GM23248 (cell line): Measurements from ENCODE around the gene PRXL2A. TPM values are rescaled to one million over a fixed set of nuclear protein-coding genes. Genes with fewer than 3 reads are reported as not detected.

Experiments
- DNase-seq: peaks from one replicate; pipeline ENCODE4 v3.0.0-alpha.2; 2015
- H2AFZ ChIP-seq: fragments of 200-600 bp; sonication (generic); 2 replicates; pipeline ENCODE4 v1.6.1; 2016; ENCODE audit warnings: antibody characterized with exemption
- H3F3A ChIP-seq: fragments of 200-600 bp; sonication (generic); 2 replicates; pipeline ENCODE4 v1.6.1; 2016; ENCODE audit warnings: mild to moderate bottlenecking, antibody characterized with exemption, mixed run types; ENCODE audit not compliant: insufficient read depth
- H3K27ac ChIP-seq: fragments of 200-600 bp; sonication (generic); 2 replicates; pipeline ENCODE4 v1.5.1; 2016; ENCODE audit warnings: mild to moderate bottlenecking
- H3K27me3 ChIP-seq: fragments of 200-600 bp; sonication (generic); replicated peaks from 2 replicates; pipeline ENCODE4 v1.6.1; 2016; ENCODE audit warnings: mild to moderate bottlenecking; ENCODE audit not compliant: insufficient read depth
- H3K36me3 ChIP-seq: fragments of 200-600 bp; sonication (generic); 2 replicates; pipeline ENCODE4 v1.6.1; 2016; ENCODE audit warnings: low read depth, mild to moderate bottlenecking
- H3K4me1 ChIP-seq: fragments of 200-600 bp; sonication (generic); 2 replicates; pipeline ENCODE4 v1.6.1; 2016; ENCODE audit warnings: mild to moderate bottlenecking; ENCODE audit not compliant: insufficient read depth
- H3K4me2 ChIP-seq: fragments of 200-600 bp; sonication (generic); one replicate; pipeline ENCODE4 v1.6.1; 2016; ENCODE audit warnings: mild to moderate bottlenecking; ENCODE audit not compliant: unreplicated experiment
- H3K4me3 ChIP-seq: fragments of 200-600 bp; sonication (generic); 2 replicates; pipeline ENCODE4 v1.5.1; 2016; ENCODE audit warnings: mild to moderate bottlenecking
- H3K79me2 ChIP-seq: fragments of 200-600 bp; sonication (generic); 2 replicates; pipeline ENCODE4 v1.6.1; 2016; ENCODE audit warnings: mild to moderate bottlenecking; ENCODE audit not compliant: insufficient read depth
- H3K9ac ChIP-seq: fragments of 200-600 bp; sonication (generic); 2 replicates; pipeline ENCODE4 v1.6.1; 2016; ENCODE audit warnings: mild to moderate bottlenecking
- H3K9me2 ChIP-seq: fragments of 200-600 bp; sonication (generic); 2 replicates; pipeline ENCODE4 v1.6.1; 2016; ENCODE audit warnings: mixed run types, mild to moderate bottlenecking, moderate library complexity; ENCODE audit not compliant: insufficient read depth
- H3K9me3 ChIP-seq: fragments of 200-600 bp; sonication (generic); one replicate; pipeline ENCODE4 v1.6.1; 2017; ENCODE audit warnings: low read depth
- H4K20me1 ChIP-seq: fragments of 200-600 bp; sonication (generic); 2 replicates; pipeline ENCODE4 v1.6.0; 2016; ENCODE audit not compliant: insufficient read depth
- EZH2 ChIP-seq: fragments of 200-600 bp; sonication (generic); IDR thresholded peaks from 2 replicates; pipeline ENCODE4 v1.6.1; 2018; ENCODE audit warnings: antibody characterized with exemption, mild to moderate bottlenecking; ENCODE audit not compliant: insufficient read depth, poor library complexity, severe bottlenecking
- EZH2phosphoT487 ChIP-seq: fragments of 200-600 bp; sonication (generic); IDR thresholded peaks from 2 replicates; pipeline ENCODE4 v1.6.1; 2018; ENCODE audit warnings: antibody characterized with exemption, moderate library complexity, mild to moderate bottlenecking, low read depth; ENCODE audit not compliant: insufficient read depth
- WGBS, 2 experiments: methylation state at CpG; one replicate each; pipeline ENCODE4 v1.1.6; 2015 to 2017; ENCODE audit warnings: low lambda C conversion rate in 2 of 2, low coverage in 1 of 2; ENCODE audit errors: missing lambda C conversion rate in 2 of 2; 5-methylcytosine and 5-hydroxymethylcytosine counted together
- in situ Hi-C: fragments of 300-500 bp; cut with MboI; formaldehyde crosslinking; loops from 2 replicates; pipeline ENCODE4 v1.15.0; 2020
- polyA plus RNA-seq: library from polyadenylated mRNA; unstranded; fragments of >200 nt; fragmentation: Nextera tagmentation; extraction: Ambion mirVana; gene quantifications from 2 replicates; pipeline ENCODE4 v1.2.1, GENCODE V29; 2016
- total RNA-seq: library from RNA; depleted of rRNA; stranded (reverse); fragments of >200 nt; shearing (Covaris generic); gene quantifications from 2 replicates; pipeline ENCODE4 v1.2.3, GENCODE V29; 2014

PRXL2A gene
- total and polyA plus RNA-seq, 2 experiments from 2014 or later, result 0.15 TPM; not detected in 1

DNA sequence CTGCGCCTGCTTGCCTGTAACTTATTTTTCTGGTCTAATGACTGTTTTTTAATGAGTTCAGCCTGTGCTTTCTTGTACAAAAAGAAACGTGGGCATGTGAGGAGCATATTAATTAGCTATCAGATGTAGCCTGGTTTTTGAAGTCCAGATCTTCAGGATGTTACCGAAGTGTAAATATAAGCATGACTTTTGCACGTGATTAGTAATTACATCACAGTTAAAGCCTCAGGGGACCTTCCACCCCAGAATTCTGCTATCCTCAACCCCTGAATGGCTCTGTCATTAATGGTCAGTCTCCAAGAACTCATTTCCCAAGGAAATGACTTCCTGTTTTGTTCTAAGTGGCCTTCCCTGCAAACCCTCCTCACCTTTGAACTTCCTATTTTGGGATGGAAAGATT lies 2.1 kb upstream of the PRXL2A start:
- no peaks in the 10 kb centered on the region for H3F3A ChIP-seq
- H3K36me3 ChIP-seq, result no peaks in the 10 kb centered on the region
- H3K27me3 ChIP-seq, result peaks cover 32% of the 10 kb centered on the region
- TF ChIP-seq EZH2 (no peak), EZH2phosphoT487 (no peak)
- no peaks in the 10 kb centered on the region for H3K9me3 ChIP-seq
- H3K4me2 ChIP-seq, result no peak overlapping the region
- H3K4me1 ChIP-seq, result no peaks in the 10 kb centered on the region
- WGBS, 2 experiments, result 0 to 1% methylated on average over 4 of the region's 4 CpGs
- no peak overlapping the region for H3K27ac ChIP-seq
- no peak overlapping the region for H3K9ac ChIP-seq
- no peaks in the 10 kb centered on the region for H3K79me2 ChIP-seq
- in situ Hi-C loops, result no loop called here
- DNase-seq, result no peak
- H3K9me2 ChIP-seq, result no peaks in the 10 kb centered on the region
- H2AFZ ChIP-seq, result no peak overlapping the region
- no peak overlapping the region for H3K4me3 ChIP-seq
- H4K20me1 ChIP-seq, result no peaks in the 10 kb centered on the region

GRCh38 chr10:80407812-80408241 lies 524 bp upstream of the PRXL2A start:
- no peaks in the 10 kb centered on the region for H3K4me1 ChIP-seq
- no peak overlapping the region for H3K27ac ChIP-seq
- H3F3A ChIP-seq, result no peaks in the 10 kb centered on the region
- no peak overlapping the region for H3K9ac ChIP-seq
- peak; percentile 9 for DNase-seq
- no peaks in the 10 kb centered on the region for H4K20me1 ChIP-seq
- WGBS, 2 experiments, result 39 to 43% methylated on average over 16 of the region's 16 CpGs
- no peaks in the 10 kb centered on the region for H3K9me2 ChIP-seq
- in situ Hi-C loops, result no loop called here
- no peaks in the 10 kb centered on the region for H3K36me3 ChIP-seq
- H2AFZ ChIP-seq, result peak overlapping the region; percentile 41; the same call in 1 of the 2 replicates
- H3K4me3 ChIP-seq, result peak overlapping the region; percentile 44; the same call in 1 of the 2 replicates
- no peak for TF ChIP-seq EZH2phosphoT487
- peak; percentile 18 for TF ChIP-seq EZH2
- no peaks in the 10 kb centered on the region for H3K79me2 ChIP-seq
- H3K4me2 ChIP-seq, result no peak overlapping the region
- H3K27me3 ChIP-seq, result peaks cover 32% of the 10 kb centered on the region
- no peaks in the 10 kb centered on the region for H3K9me3 ChIP-seq

DNA sequence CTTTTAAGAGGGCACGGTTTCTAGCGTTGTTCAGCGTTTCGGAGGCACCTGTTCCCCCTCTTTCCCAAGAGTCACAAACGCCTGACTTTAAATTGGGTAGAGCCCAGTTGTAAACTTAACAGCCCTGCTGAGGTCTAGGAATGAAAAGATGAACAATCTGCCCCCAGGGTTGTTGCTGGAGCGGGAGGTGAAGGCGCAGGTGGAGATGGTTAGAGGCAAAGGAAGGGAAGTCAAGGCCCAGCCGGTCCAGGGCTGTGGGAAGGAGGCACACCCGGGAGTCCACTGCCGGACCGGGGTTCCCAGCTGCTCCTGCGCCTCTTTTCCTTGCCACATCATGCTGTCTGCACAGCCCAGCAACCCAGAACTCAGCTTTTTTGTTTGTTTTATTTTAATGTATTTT lies 770 bp downstream of the PRXL2A start:
- 33 to 39% methylated on average over 12 of the region's 12 CpGs for WGBS, 2 experiments
- no peak overlapping the region for H2AFZ ChIP-seq
- in situ Hi-C loops, result no loop called here
- no peak overlapping the region for H3K27ac ChIP-seq
- no peaks in the 10 kb centered on the region for H3K9me3 ChIP-seq
- TF ChIP-seq EZH2phosphoT487 (no peak), EZH2 (no peak)
- no peaks in the 10 kb centered on the region for H3K9me2 ChIP-seq
- no peaks in the 10 kb centered on the region for H3K36me3 ChIP-seq
- H3K4me1 ChIP-seq, result no peaks in the 10 kb centered on the region
- H3K4me2 ChIP-seq, result no peak overlapping the region
- H3K27me3 ChIP-seq, result peaks cover 32% of the 10 kb centered on the region
- no peaks in the 10 kb centered on the region for H3F3A ChIP-seq
- H3K9ac ChIP-seq, result no peak overlapping the region
- H3K4me3 ChIP-seq, result no peak overlapping the region
- H4K20me1 ChIP-seq, result no peaks in the 10 kb centered on the region
- H3K79me2 ChIP-seq, result no peaks in the 10 kb centered on the region
- no peak for DNase-seq

DNA sequence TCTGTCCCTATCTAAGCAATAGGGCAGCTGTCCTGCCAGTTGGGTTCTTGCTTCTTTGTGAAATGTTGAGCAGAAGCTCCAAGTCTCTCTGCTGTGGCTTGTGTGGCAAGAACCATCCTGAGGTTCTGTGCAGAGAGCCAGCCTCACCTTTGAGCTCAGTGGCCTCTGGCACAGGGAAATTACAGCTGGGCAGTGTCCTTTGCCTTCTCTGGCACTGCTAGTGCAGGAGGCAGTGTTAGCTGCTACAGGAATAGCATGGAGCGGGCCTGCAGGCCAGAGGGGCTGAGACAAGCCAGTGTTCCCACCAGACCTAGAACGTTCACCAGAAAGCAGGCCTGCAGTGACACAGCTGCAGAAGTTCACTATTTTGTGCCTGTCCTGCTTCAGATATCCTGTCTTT lies 1.8 kb downstream of the PRXL2A start:
- no peak overlapping the region for H3K27ac ChIP-seq
- no peaks in the 10 kb centered on the region for H3F3A ChIP-seq
- H3K36me3 ChIP-seq, result no peaks in the 10 kb centered on the region
- no peak overlapping the region for H3K4me3 ChIP-seq
- TF ChIP-seq EZH2 (no peak), EZH2phosphoT487 (no peak)
- in situ Hi-C loops, result no loop called here
- DNase-seq, result no peak
- no peak overlapping the region for H2AFZ ChIP-seq
- no peak overlapping the region for H3K9ac ChIP-seq
- H3K79me2 ChIP-seq, result no peaks in the 10 kb centered on the region
- no peaks in the 10 kb centered on the region for H4K20me1 ChIP-seq
- 40 to 50% methylated on average over 2 of the region's 2 CpGs for WGBS, 2 experiments
- peaks cover 32% of the 10 kb centered on the region for H3K27me3 ChIP-seq
- H3K4me1 ChIP-seq, result no peaks in the 10 kb centered on the region
- no peaks in the 10 kb centered on the region for H3K9me2 ChIP-seq
- no peak overlapping the region for H3K4me2 ChIP-seq
- no peaks in the 10 kb centered on the region for H3K9me3 ChIP-seq
